Stomach (tissue), 4 donors: ENCODE results near the gene ST8SIA1.

Experiments used
- EP300 ChIP-seq: sonication (generic); formaldehyde crosslinking; IDR thresholded peaks from one replicate; pipeline ENCODE4 v1.6.1; 2017; ENCODE audit warnings: antibody characterized with exemption
- TF ChIP-seq, protein P1 (sequence below), 7 experiments: fragments of 450-650 bp in 4 of 7; fragments of 200-600 bp in 3 of 7; sonication (generic) in 3 of 7; IDR thresholded peaks; one replicate each; pipeline ENCODE4 v1.5.1; 2016 to 2019; ENCODE audit warnings: antibody characterized with exemption in 7 of 7, control low read depth in 2 of 7, mild to moderate bottlenecking in 1 of 7

DNA sequence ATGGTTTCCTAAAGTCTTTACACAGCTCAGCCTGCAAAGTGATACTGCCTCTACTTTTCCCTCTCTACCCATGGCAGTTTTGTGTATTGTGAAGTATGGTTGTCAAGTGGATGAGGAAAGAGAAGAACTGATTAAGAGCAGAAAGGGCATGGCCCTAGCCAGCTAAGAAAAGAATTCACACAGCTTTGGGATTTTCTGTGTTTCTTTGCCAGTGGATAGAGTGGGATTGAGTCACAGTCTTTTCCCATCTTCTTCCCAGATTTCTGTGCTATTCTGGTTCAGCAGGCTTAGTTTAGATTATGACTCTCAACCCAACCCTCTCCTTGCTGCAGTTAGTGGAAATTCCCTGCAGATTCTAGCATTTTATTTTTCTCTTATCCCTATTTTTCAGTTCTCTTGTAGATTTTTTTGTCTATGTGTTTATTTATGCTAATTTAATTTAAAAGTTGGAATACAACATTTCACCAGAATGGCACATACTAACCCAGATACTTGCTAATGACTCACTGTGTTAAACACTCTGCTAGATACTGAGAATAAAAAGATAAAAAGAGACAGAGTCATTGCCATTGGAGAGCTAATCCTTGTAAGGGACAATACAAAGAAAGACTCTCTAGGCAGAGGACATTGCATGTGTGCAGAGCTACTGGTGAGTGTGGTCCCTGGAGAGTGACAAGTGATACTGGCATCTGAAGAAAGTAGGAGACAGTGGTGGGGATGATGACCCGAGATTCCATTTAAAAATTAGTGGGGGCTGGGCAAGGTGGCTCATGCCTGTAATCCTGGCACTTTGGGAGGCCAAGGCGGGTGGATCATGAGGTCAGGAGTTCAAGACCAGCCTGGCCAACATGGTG is 106.3 kb downstream of the ST8SIA1 start:
- TF ChIP-seq, protein P1, sequence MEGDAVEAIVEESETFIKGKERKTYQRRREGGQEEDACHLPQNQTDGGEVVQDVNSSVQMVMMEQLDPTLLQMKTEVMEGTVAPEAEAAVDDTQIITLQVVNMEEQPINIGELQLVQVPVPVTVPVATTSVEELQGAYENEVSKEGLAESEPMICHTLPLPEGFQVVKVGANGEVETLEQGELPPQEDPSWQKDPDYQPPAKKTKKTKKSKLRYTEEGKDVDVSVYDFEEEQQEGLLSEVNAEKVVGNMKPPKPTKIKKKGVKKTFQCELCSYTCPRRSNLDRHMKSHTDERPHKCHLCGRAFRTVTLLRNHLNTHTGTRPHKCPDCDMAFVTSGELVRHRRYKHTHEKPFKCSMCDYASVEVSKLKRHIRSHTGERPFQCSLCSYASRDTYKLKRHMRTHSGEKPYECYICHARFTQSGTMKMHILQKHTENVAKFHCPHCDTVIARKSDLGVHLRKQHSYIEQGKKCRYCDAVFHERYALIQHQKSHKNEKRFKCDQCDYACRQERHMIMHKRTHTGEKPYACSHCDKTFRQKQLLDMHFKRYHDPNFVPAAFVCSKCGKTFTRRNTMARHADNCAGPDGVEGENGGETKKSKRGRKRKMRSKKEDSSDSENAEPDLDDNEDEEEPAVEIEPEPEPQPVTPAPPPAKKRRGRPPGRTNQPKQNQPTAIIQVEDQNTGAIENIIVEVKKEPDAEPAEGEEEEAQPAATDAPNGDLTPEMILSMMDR (IDR thresholded peaks at IDR 0.05): no peak
- no peak for TF ChIP-seq EP300
